Lung (tissue), 13 donors: Measurements from ENCODE around the gene CPSF7. TPM values are rescaled to one million over a fixed set of nuclear protein-coding genes. Genes with fewer than 3 reads are reported as not detected.

Experiments used
- ATAC-seq: fragments of 200-7000 bp; cut with Tn5 transposase; one replicate; pipeline ENCODE4 v1.9.1; 2020; ENCODE audit warnings: moderate number of reproducible peaks; ENCODE audit not compliant: insufficient read depth, low FRiP score
- DNase-seq, 3 donors: peaks; one replicate each; pipeline ENCODE4 v3.0.0-alpha.2; 2013 to 2017
- H3K27ac ChIP-seq, 2 donors: one replicate each; pipeline ENCODE4 v1.5.1; 2013; ENCODE audit warnings: mild to moderate bottlenecking in 2 of 2, moderate library complexity in 2 of 2, control low read depth in 1 of 2, inconsistent platforms in 1 of 2, low read depth in 1 of 2, low read length in 1 of 2
- H3K27me3 ChIP-seq, 3 donors: one replicate each; pipeline ENCODE4 v1.5.1; 2013; ENCODE audit warnings: low read length in 2 of 3; ENCODE audit not compliant: control insufficient read depth in 3 of 3, insufficient read depth in 3 of 3
- H3K36me3 ChIP-seq, 4 donors: one replicate each; pipeline ENCODE4 v1.5.1; 2013; ENCODE audit warnings: low read length in 4 of 4, mild to moderate bottlenecking in 1 of 4, moderate library complexity in 1 of 4; ENCODE audit not compliant: control insufficient read depth in 4 of 4, insufficient read depth in 4 of 4
- H3K4me1 ChIP-seq, 5 donors: one replicate each; pipeline ENCODE4 v1.5.1; 2013; ENCODE audit warnings: low read length in 5 of 5, mild to moderate bottlenecking in 2 of 5, moderate library complexity in 1 of 5; ENCODE audit not compliant: control insufficient read depth in 5 of 5, insufficient read depth in 5 of 5
- H3K4me3 ChIP-seq: one replicate; pipeline ENCODE4 v1.5.1; 2013; ENCODE audit warnings: mild to moderate bottlenecking, control low read depth, moderate library complexity
- H3K9ac ChIP-seq, 2 donors: one replicate each; pipeline ENCODE4 v1.5.1; 2013; ENCODE audit warnings: low read length in 2 of 2, control low read depth in 1 of 2; ENCODE audit not compliant: insufficient read depth in 1 of 2
- H3K9me3 ChIP-seq, 4 donors: one replicate each; pipeline ENCODE4 v1.5.1; 2013; ENCODE audit warnings: low read length in 3 of 4, mild to moderate bottlenecking in 1 of 4, moderate library complexity in 1 of 4; ENCODE audit not compliant: control insufficient read depth in 4 of 4, insufficient read depth in 3 of 4
- CTCF ChIP-seq: IDR thresholded peaks from 2 replicates; pipeline ENCODE4 v1.5.1; 2012; ENCODE audit warnings: mild to moderate bottlenecking; ENCODE audit errors: control extremely low read depth, extremely low read depth
- WGBS, 2 donors: extraction: QIAGEN DNeasy Blood & Tissue Kit; methylation state at CpG; one replicate each; pipeline ENCODE4 v1.1.7; 2013; 5-methylcytosine and 5-hydroxymethylcytosine counted together
- polyA plus RNA-seq, 2 donors: library from polyadenylated mRNA; stranded (reverse); fragments of 200-250 nt; gene quantifications; one replicate each; pipeline ENCODE4 v1.2.1, GENCODE V29; 2013
- small RNA-seq: library from RNA; depleted of rRNA; stranded (forward); fragments of <200 nt; gene quantifications from one replicate; pipeline ENCODE3, GENCODE V24; 2014; ENCODE audit warnings: low replicate concordance
- total RNA-seq, 2 donors: library from RNA; depleted of rRNA in 1 of 2; stranded (reverse); fragments of >200 nt in 1 of 2; gene quantifications; one replicate each; pipeline ENCODE4 v1.2.1, GENCODE V29; 2014 to 2021
- donor health status: control.
- donor health status: control.
- donor health status: Bipolar disorder and iron deficiency.
- donor health status: healthy.
- donor health status: DM: yes; HTN: yes; CAD: no.

The CPSF7 gene
- total and polyA plus RNA-seq, 4 donors = 34.8 to 64.7 (median 52.5) TPM

- no peaks in the 10 kb centered on the region for H3K27me3 ChIP-seq
- H3K9ac ChIP-seq = no peak overlapping the region
- peaks cover 0 to 11% (median 3%) of the 10 kb centered on the region in 5 donors for H3K4me1 ChIP-seq
- no peaks in the 10 kb centered on the region for H3K9me3 ChIP-seq
- H3K27ac ChIP-seq = no peak overlapping the region
- DNase-seq = no peak
- 86 to 90% methylated on average over 4 of the region's 4 CpGs for WGBS, 2 donors
- no peak for TF ChIP-seq CTCF
- peaks cover 0 to 25% (median 13%) of the 10 kb centered on the region in 4 donors for H3K36me3 ChIP-seq
- no peak overlapping the region for H3K4me3 ChIP-seq
- ATAC-seq = no peak
Observed at GRCh38 chr11:61356706-61357105, 73.1 kb downstream of the CPSF7 start.

DNA sequence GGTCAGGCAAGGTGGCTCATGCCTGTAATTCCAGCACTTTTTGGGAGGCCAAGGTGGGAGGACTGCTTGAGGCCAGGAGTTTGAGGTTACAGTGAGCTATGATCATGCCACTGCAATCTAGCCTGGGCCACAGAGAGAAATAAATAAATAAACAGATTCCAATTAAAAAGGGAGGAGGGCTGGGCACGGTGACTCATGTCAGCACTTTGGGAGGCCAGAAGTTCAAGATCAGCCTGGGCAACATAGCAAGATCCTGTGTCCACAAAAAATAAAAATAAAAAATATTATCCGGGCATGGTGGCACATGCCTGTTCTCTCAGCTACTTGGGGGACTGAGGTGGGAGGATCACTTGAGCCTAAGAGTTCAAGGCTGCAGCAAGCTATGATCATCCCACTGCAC lies 75.6 kb downstream of the CPSF7 start:
- Histone ChIP-seq H3K27me3 (no peaks in the 10 kb centered on the region), H3K36me3 (peaks cover 0 to 43% (median 14%) of the 10 kb centered on the region in 4 donors), H3K9me3 (no peaks in the 10 kb centered on the region), H3K4me1 (no peaks in the 10 kb centered on the region), H3K27ac (no peak overlapping the region), H3K4me3 (no peak overlapping the region), H3K9ac (no peak overlapping the region)
- no peak for ATAC-seq
- no peak for TF ChIP-seq CTCF
- 95 to 96% methylated on average over 2 of the region's 2 CpGs for WGBS, 2 donors
- no peak for DNase-seq

- H3K9me3 ChIP-seq = no peaks in the 10 kb centered on the region
- H3K4me1 ChIP-seq = no peaks in the 10 kb centered on the region
- no peak for TF ChIP-seq CTCF
- H3K36me3 ChIP-seq = peaks cover 0 to 49% (median 14%) of the 10 kb centered on the region in 4 donors
- DNase-seq (no peak), ATAC-seq (no peak)
- H3K27ac ChIP-seq = no peak overlapping the region
- WGBS, 2 donors = 85 to 90% methylated on average over 15 of the region's 15 CpGs
- H3K9ac ChIP-seq = no peak overlapping the region
- H3K4me3 ChIP-seq = no peak overlapping the region
- H3K27me3 ChIP-seq = no peaks in the 10 kb centered on the region
Observed at GRCh38 chr11:61353131-61354067, 76.4 kb downstream of the CPSF7 start.

Small RNA genes lying within 50 kb of the gene (small RNA-seq; reads per million reads assigned to genes)
- not detected for gene RN7SL23P

Other genes starting within 250 kb of the CPSF7 start
- gene PGA3, start 226.5 kb downstream of the CPSF7 start, total RNA-seq = not detected
- gene PGA3, start 226.5 kb downstream of the CPSF7 start, polyA plus RNA-seq = under 1 TPM; 0.20 to 0.50 TPM
- 1 to 10 TPM; 1.6 to 1.8 TPM for gene PGA4, start 207.6 kb downstream of the CPSF7 start, total RNA-seq
- gene PGA4, start 207.6 kb downstream of the CPSF7 start, polyA plus RNA-seq = 1 to 10 TPM in 1 of 2 donors, not detected in 1; 1.8 TPM
- under 1 TPM in 1 of 2 donors, not detected in 1; 0.55 TPM for gene PGA5, start 188.8 kb downstream of the CPSF7 start, total RNA-seq
- gene PGA5, start 188.8 kb downstream of the CPSF7 start, polyA plus RNA-seq = under 1 TPM; 0.08 to 0.09 TPM
- gene VWCE, start 134.7 kb downstream of the CPSF7 start, total RNA-seq = 1 to 10 TPM in 1 of 2 donors, under 1 TPM in 1; 0.65 to 1.2 TPM
- under 1 TPM; 0.13 to 0.55 TPM for gene VWCE, start 134.7 kb downstream of the CPSF7 start, polyA plus RNA-seq
- 100 to 1,000 TPM; 141 to 184 TPM for gene DDB1, start 96.9 kb downstream of the CPSF7 start, total RNA-seq
- gene DDB1, start 96.9 kb downstream of the CPSF7 start, polyA plus RNA-seq = 100 to 1,000 TPM in 1 of 2 donors, 10 to 100 TPM in 1; 88.5 to 101 TPM
- 10 to 100 TPM; 35.2 to 69.2 TPM for gene TKFC, start 96.7 kb downstream of the CPSF7 start, total RNA-seq
- 10 to 100 TPM; 35.0 to 44.4 TPM for gene TKFC, start 96.7 kb downstream of the CPSF7 start, polyA plus RNA-seq
- gene CYB561A3, start 68.1 kb downstream of the CPSF7 start, total RNA-seq = 10 to 100 TPM; 27.8 to 51.3 TPM
- gene CYB561A3, start 68.1 kb downstream of the CPSF7 start, polyA plus RNA-seq = 10 to 100 TPM; 20.8 to 45.1 TPM
- gene TMEM138, start 67.6 kb downstream of the CPSF7 start, total RNA-seq = 10 to 100 TPM; 24.6 to 53.0 TPM
- gene TMEM138, start 67.6 kb downstream of the CPSF7 start, polyA plus RNA-seq = 10 to 100 TPM; 46.2 to 64.4 TPM
- gene TMEM216, start 37.4 kb downstream of the CPSF7 start, total RNA-seq = 10 to 100 TPM in 1 of 2 donors, 1 to 10 TPM in 1; 9.9 to 16.4 TPM
- 10 to 100 TPM; 17.6 to 19.9 TPM for gene TMEM216, start 37.4 kb downstream of the CPSF7 start, polyA plus RNA-seq
- gene SDHAF2, start 149 bp upstream of the CPSF7 start, total RNA-seq = 10 to 100 TPM; 39.6 to 41.2 TPM
- gene SDHAF2, start 149 bp upstream of the CPSF7 start, polyA plus RNA-seq = 10 to 100 TPM; 46.6 to 53.4 TPM
- 10 to 100 TPM in 1 of 2 donors, 1 to 10 TPM in 1; 9.2 to 29.3 TPM for gene LRRC10B, start 78.8 kb upstream of the CPSF7 start, total RNA-seq
- 10 to 100 TPM in 1 of 2 donors, 1 to 10 TPM in 1; 9.3 to 13.8 TPM for gene LRRC10B, start 78.8 kb upstream of the CPSF7 start, polyA plus RNA-seq
- 1 to 10 TPM; 2.8 to 4.8 TPM for gene SYT7, start 151.1 kb upstream of the CPSF7 start, total RNA-seq
- 10 to 100 TPM in 1 of 2 donors, 1 to 10 TPM in 1; 1.7 to 10.6 TPM for gene SYT7, start 151.1 kb upstream of the CPSF7 start, polyA plus RNA-seq